ENCODE measurements around the gene ZNF22.

- TF ChIP-seq CTCF (IDR thresholded peaks at IDR 0.05): no peak
- TF ChIP-seq EP300 (IDR thresholded peaks at IDR 0.05): no peak
These were observed 26.6 kb upstream of the ZNF22 start for GRCh38 chr10:44974082-44974627.
